ENCODE data around the gene PPP6R2. TPM values are rescaled to one million over a fixed set of nuclear protein-coding genes. Genes with fewer than 3 reads are reported as not detected.

Gene PPP6R2
- total and polyA plus RNA-seq, 2 of the 8 experiments (the other 6 are each of a cell fraction or from before 2014, with no cell fraction given): 25.0 to 32.2 TPM

GRCh38 chr22:50300620-50301257 lies 42.4 kb upstream of the PPP6R2 start:
- H3K79me2 ChIP-seq (ENCODE audit: control insufficient read depth in 1 of 2, insufficient read depth in 2 of 2, low read length in 2 of 2): peaks cover 0 to 33% of the 10 kb centered on the region in 2 experiments; a peak in 3 of 4 replicates
- H3K4me1 ChIP-seq (replicated peaks in 1 of 4; ENCODE audit: control insufficient read depth in 3 of 4, insufficient read depth in 4 of 4, low read length in 3 of 4): peaks cover 3 to 40% (median 20%) of the 10 kb centered on the region in 4 experiments
- FAIRE-seq: no peak
- H4K20me1 ChIP-seq (replicated peaks in 1 of 2; ENCODE audit: control insufficient read depth in 1 of 2, insufficient read depth in 2 of 2, low read length in 2 of 2): peaks cover 16 to 39% of the 10 kb centered on the region in 2 experiments
- POLR2A ChIA-PET (ENCODE audit: partially characterized antibody): interaction anchor here (0.7 to 1.6 kb wide), 4 partner anchors 11 to 50 kb away, joined by 3 to 6 read pairs (median 4); partner anchors contain the start of gene HDAC10
- peaks cover 9% of the 10 kb centered on the region; the same call in 1 of the 2 replicates for H3K23me2 ChIP-seq (ENCODE audit: low read depth, low read length)
- H2BK20ac ChIP-seq (ENCODE audit: low read length): no peak overlapping the region
- H3K14ac ChIP-seq (ENCODE audit: insufficient read length): no peak overlapping the region
- no peak overlapping the region for H3K18ac ChIP-seq (ENCODE audit: extremely low read depth, low read length)
- no peak overlapping the region for H3K4ac ChIP-seq (replicated peaks; ENCODE audit: insufficient read length, low read depth, low read length)
- H2AFZ ChIP-seq (ENCODE audit: low read length): no peak overlapping the region
- peak overlapping the region; percentile 53 to 77 for H3K4me2 ChIP-seq (ENCODE audit: insufficient read depth in 1 of 2, low read depth in 2 of 2, low read length in 2 of 2)
- CTCF ChIA-PET (ENCODE audit: partially characterized antibody): interaction anchor here (0.7 to 1.5 kb wide), 6 partner anchors 25 to 100 kb away, joined by 3 to 4 read pairs (median 3); no protein-coding TSS in a partner anchor
- WGBS, 2 experiments (ENCODE audit: extremely low coverage in 1 of 2, insufficient coverage in 1 of 2, insufficient read length in 1 of 2, insufficient replicate concordance in 2 of 2, low coverage in 1 of 2, low lambda C conversion rate in 2 of 2, missing lambda C conversion rate in 1 of 2): 71% methylated on average over 13 of the region's 14 CpGs; no CpG with 5 or more reads in 1 of the 2 experiments
- H4K5ac ChIP-seq (ENCODE audit: insufficient read length, low read depth, low read length): no peak overlapping the region
- peak overlapping the region; percentile 35 for H4K8ac ChIP-seq (ENCODE audit: extremely low read depth, insufficient read depth, low read length)
- H4K91ac ChIP-seq (replicated peaks; ENCODE audit: insufficient read length, low read length): no peak overlapping the region
- no peak overlapping the region for H3K27ac ChIP-seq (ENCODE audit: low read depth, low read length)
- H3K23ac ChIP-seq (ENCODE audit: insufficient read length): no peak overlapping the region
- 0 out of 2 replicates have a peak overlapping the region, but pooled peaks have one; percentile 29 for H2BK15ac ChIP-seq (ENCODE audit: low read length)
- H2AK5ac ChIP-seq (ENCODE audit: low read depth, low read length): peak overlapping the region; percentile 3; the same call in 1 of the 2 replicates
- peak overlapping the region in 2 of 4 experiments; percentile 35 to 68; a peak in 4 of 8 replicates for H3K4me3 ChIP-seq (ENCODE audit: extremely low read depth in 1 of 4, insufficient read depth in 2 of 4, low read depth in 3 of 4, low read length in 4 of 4)
- no peak overlapping the region for H2BK12ac ChIP-seq (ENCODE audit: low read depth, low read length)
- H2BK5ac ChIP-seq (ENCODE audit: low read depth, low read length): no peak overlapping the region
- H2BK120ac ChIP-seq (replicated peaks; ENCODE audit: low read depth, low read length): no peak overlapping the region
- no peak overlapping the region for H3K9ac ChIP-seq (replicated peaks in 1 of 4; ENCODE audit: extremely low read depth in 1 of 4, low read depth in 3 of 4, low read length in 3 of 4)
- peaks cover 18% of the 10 kb centered on the region for H3K79me1 ChIP-seq (ENCODE audit: low read depth, low read length)
- H3K27me3 ChIP-seq (replicated peaks in 1 of 4; ENCODE audit: control insufficient read depth in 3 of 4, extremely low read depth in 1 of 4, insufficient read depth in 3 of 4, low read length in 3 of 4): no peaks in the 10 kb centered on the region; a peak in 2 of 7 replicates
- no peak overlapping the region for H3K56ac ChIP-seq (replicated peaks; ENCODE audit: insufficient read length, low read depth, low read length)
- DNase-seq (ENCODE audit: low read depth in 1 of 2, low spot score in 2 of 2): no peak
- H3K36me3 ChIP-seq (ENCODE audit: control insufficient read depth in 2 of 4, insufficient read depth in 4 of 4, low read length in 3 of 4): no peaks in the 10 kb centered on the region
- H3K9me3 ChIP-seq (ENCODE audit: insufficient read depth in 2 of 2, low read depth in 1 of 2, low read length in 1 of 2): no peaks in the 10 kb centered on the region
- no peak for TF ChIP-seq RNF2 (IDR thresholded peaks at IDR 0.05; ENCODE audit: borderline replicate concordance, low read depth, low read length, missing control alignments, poor library complexity, severe bottlenecking)
- TF ChIP-seq CHD2 (IDR thresholded peaks at IDR 0.05; ENCODE audit: low read length): no peak
- no peak for TF ChIP-seq POU5F1 (IDR thresholded peaks at IDR 0.05; ENCODE audit: low read depth, low read length)
- TF ChIP-seq KDM1A (IDR thresholded peaks at IDR 0.05; ENCODE audit: borderline replicate concordance, low read length): no peak
- no peak for TF ChIP-seq RFX5 (IDR thresholded peaks at IDR 0.05; ENCODE audit: borderline replicate concordance, low read depth, low read length)
- TF ChIP-seq TCF12 (IDR thresholded peaks at IDR 0.05; ENCODE audit: low read depth, low read length): no peak
- TF ChIP-seq EP300 (IDR thresholded peaks at IDR 0.05; ENCODE audit: borderline replicate concordance in 1 of 2, low read depth in 2 of 2, low read length in 2 of 2): no peak
- no peak for TF ChIP-seq USF2 (IDR thresholded peaks at IDR 0.05; ENCODE audit: low read length)
- TF ChIP-seq SP2 (IDR thresholded peaks at IDR 0.05; ENCODE audit: low read length): no peak
- no peak for TF ChIP-seq KDM5A (IDR thresholded peaks at IDR 0.05; ENCODE audit: low read length)
- TF ChIP-seq CEBPB (IDR thresholded peaks at IDR 0.05; ENCODE audit: low read depth, low read length): no peak
- TF ChIP-seq POLR2A (IDR thresholded peaks at IDR 0.05; ENCODE audit: control extremely low read depth in 1 of 2, low read depth in 2 of 2, low read length in 2 of 2): no peak
